ENCODE data around the gene FAM83G.

The FAM83G gene

GRCh38 chr17:18921912-18922451 is 82.6 kb downstream of the FAM83G start:
- DNase-seq (ENCODE audit: low read depth in 4 of 4, low spot score in 1 of 4), result peak in 1 of 4 experiments; percentile 15

DNA sequence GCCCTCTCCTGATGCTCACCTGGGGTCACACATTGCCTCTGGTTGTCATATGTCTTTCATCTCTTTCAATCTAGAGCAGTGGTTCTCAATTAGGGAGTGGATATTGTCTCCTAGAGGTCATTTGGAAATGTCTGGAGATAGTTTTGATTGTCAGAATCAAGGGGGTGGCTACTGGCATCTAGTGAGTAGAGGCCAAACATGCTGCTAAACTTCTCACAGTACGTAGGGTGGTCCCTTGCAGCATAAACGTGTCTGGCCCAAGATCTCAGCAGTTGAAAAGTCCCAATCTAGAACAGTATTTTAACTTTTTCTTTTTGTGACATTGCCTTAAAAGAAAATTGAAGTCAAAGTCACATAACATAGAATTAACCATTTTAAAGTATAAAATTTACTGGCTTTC is 83.1 kb downstream of the FAM83G start:
- DNase-seq (ENCODE audit: low read depth in 4 of 4, low spot score in 1 of 4), result no peak

DNA sequence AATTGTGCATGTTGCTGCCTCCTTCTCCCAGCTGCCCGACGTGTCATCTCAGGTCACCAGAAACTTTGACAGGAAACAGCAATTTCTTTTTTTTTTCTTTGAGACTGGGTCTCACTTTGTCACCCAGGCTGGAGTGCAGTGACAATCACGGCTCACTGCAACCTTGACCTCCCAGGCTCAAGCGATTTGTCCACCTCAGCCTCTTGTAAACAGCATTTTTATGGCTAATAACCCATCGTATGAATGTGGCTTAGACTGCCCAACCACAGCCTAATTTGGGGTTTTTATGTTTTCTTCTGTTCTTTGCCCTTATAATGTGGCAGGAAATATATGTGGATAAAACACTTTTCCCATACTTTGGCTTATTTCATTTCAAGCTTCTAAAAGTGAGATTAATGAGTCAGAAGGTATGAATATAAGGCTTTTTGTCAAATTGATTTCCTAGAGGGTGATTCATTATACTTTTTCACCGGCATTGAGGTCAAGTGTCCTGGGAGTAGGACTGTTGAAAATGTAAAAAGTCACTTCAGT is 83.6 kb downstream of the FAM83G start:
- DNase-seq (ENCODE audit: low read depth in 4 of 4, low spot score in 1 of 4), result no peak

DNA sequence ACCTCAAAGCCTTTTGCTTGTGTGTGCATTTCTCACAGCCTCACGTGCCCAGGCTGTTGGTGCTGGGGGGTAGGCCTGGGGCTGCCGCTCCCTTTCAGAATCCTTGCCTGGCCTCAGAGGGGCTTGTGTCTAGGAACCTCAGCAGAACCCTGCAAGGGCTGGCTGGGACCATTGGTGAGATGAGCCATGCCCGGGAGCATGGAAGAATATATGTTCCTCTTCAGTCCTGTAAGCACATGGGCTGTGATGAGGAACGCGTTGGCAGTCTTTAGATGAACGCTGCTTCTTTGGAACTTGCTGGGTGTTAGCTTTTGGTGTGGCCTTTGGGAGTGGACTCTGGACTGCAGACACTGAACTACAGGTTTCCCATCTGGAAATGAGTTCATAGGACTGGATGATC is 84.6 kb downstream of the FAM83G start:
- DNase-seq (ENCODE audit: low read depth in 4 of 4, low spot score in 1 of 4), result no peak

Measured in stimulated activated CD4-positive, alpha-beta T cell treated with anti-CD3 and anti-CD28 coated beads, Interleukin-1b, Interleukin-23, amount 100 ng/mL, for 24 hours (primary cell).